Measurements from ENCODE around the gene KDM2A.

DNA sequence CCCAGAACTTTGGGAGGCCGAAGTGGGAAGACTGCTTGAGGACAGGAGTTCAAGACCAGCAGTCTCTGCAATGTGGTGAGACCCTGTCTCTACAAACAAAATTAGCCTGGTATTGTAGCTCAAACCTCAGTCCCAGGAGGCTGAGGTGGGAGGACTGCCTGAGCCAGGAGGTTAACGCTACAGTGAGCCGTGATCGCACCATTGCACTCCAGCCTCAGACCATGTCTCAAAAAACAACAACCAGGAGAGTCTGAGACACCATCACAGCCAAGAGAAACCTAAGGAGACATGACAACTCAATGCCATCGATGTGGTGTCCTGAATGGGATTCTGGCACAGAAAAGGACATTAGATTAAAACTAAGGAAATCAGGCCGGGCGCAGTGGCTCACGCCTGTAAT lies 28.3 kb upstream of the KDM2A start:
- TF ChIP-seq ZNF140 (tag by site-specific recombination; IDR thresholded peaks at IDR 0.05) (no peak), ZNF169 (tag by site-specific recombination; IDR thresholded peaks at IDR 0.05) (no peak), ZBTB21 (tag by site-specific recombination; IDR thresholded peaks at IDR 0.05) (no peak)
- TF ChIP-seq, protein P1, sequence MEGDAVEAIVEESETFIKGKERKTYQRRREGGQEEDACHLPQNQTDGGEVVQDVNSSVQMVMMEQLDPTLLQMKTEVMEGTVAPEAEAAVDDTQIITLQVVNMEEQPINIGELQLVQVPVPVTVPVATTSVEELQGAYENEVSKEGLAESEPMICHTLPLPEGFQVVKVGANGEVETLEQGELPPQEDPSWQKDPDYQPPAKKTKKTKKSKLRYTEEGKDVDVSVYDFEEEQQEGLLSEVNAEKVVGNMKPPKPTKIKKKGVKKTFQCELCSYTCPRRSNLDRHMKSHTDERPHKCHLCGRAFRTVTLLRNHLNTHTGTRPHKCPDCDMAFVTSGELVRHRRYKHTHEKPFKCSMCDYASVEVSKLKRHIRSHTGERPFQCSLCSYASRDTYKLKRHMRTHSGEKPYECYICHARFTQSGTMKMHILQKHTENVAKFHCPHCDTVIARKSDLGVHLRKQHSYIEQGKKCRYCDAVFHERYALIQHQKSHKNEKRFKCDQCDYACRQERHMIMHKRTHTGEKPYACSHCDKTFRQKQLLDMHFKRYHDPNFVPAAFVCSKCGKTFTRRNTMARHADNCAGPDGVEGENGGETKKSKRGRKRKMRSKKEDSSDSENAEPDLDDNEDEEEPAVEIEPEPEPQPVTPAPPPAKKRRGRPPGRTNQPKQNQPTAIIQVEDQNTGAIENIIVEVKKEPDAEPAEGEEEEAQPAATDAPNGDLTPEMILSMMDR (tag by site-specific recombination; IDR thresholded peaks at IDR 0.05), result no peak
- TF ChIP-seq, protein P2, sequence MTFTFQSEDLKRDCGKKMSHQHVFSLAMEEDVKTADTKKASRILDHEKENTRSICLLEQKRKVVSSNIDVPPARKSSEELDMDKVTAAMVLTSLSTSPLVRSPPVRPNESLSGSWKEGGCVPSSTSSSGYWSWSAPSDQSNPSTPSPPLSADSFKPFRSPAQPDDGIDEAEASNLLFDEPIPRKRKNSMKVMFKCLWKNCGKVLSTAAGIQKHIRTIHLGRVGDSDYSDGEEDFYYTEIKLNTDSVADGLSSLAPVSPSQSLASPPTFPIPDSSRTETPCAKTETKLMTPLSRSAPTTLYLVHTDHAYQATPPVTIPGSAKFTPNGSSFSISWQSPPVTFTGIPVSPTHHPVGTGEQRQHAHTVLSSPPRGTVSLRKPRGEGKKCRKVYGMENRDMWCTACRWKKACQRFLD (tag by site-specific recombination; IDR thresholded peaks at IDR 0.05), result no peak
- TF ChIP-seq, protein P3, sequence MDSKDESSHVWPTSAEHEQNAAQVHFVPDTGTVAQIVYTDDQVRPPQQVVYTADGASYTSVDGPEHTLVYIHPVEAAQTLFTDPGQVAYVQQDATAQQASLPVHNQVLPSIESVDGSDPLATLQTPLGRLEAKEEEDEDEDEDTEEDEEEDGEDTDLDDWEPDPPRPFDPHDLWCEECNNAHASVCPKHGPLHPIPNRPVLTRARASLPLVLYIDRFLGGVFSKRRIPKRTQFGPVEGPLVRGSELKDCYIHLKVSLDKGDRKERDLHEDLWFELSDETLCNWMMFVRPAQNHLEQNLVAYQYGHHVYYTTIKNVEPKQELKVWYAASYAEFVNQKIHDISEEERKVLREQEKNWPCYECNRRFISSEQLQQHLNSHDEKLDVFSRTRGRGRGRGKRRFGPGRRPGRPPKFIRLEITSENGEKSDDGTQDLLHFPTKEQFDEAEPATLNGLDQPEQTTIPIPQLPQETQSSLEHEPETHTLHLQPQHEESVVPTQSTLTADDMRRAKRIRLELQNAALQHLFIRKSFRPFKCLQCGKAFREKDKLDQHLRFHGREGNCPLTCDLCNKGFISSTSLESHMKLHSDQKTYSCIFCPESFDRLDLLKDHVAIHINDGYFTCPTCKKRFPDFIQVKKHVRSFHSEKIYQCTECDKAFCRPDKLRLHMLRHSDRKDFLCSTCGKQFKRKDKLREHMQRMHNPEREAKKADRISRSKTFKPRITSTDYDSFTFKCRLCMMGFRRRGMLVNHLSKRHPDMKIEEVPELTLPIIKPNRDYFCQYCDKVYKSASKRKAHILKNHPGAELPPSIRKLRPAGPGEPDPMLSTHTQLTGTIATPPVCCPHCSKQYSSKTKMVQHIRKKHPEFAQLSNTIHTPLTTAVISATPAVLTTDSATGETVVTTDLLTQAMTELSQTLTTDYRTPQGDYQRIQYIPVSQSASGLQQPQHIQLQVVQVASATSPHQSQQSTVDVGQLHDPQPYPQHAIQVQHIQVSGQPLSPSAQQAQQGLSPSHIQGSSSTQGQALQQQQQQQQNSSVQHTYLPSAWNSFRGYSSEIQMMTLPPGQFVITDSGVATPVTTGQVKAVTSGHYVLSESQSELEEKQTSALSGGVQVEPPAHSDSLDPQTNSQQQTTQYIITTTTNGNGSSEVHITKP (tag by site-specific recombination; IDR thresholded peaks at IDR 0.05), result no peak
- TF ChIP-seq, protein P4, sequence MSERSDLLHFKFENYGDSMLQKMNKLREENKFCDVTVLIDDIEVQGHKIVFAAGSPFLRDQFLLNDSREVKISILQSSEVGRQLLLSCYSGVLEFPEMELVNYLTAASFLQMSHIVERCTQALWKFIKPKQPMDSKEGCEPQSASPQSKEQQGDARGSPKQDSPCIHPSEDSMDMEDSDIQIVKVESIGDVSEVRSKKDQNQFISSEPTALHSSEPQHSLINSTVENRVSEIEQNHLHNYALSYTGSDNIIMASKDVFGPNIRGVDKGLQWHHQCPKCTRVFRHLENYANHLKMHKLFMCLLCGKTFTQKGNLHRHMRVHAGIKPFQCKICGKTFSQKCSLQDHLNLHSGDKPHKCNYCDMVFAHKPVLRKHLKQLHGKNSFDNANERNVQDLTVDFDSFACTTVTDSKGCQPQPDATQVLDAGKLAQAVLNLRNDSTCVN (tag by site-specific recombination; optimal IDR thresholded peaks at IDR 0.05), result no peak
